GM12878 (cell line): ENCODE measurements around the gene TMCO5A. TPM values are rescaled to one million over a fixed set of nuclear protein-coding genes. Genes with fewer than 3 reads are reported as not detected.

Source experiments
- ATAC-seq: fragments of 200-7000 bp; cut with Tn5 transposase; 3 replicates; pipeline ENCODE4 v1.9.1; 2020; ENCODE audit warnings: mild to moderate bottlenecking, moderate library complexity
- BruUV-seq: library from RNA; stranded (reverse); fragments of 400-500 nt; replicated peaks from 2 replicates; lab custom pipeline; 2021; lab: Mats Ljungman, UMichigan
- CTCF ChIA-PET: fragments of 300-600 bp; sonication (Branson Sonifier 250); formaldehyde crosslinking; extraction: SDS; loops from one replicate; lab custom pipeline; 2021; ENCODE audit warnings: inconsistent platforms; lab: Yijun Ruan, JAX
- POLR2A ChIA-PET: fragments of 350-600 bp; formaldehyde crosslinking; extraction: SDS; loops from one replicate; lab custom pipeline; 2021; ENCODE audit warnings: inconsistent platforms; lab: Charles Lee
- RAD21 ChIA-PET: fragments of 300-600 bp; sonication (Branson Sonifier 250); formaldehyde crosslinking; loops from one replicate; lab custom pipeline; 2023; ENCODE audit warnings: antibody characterized with exemption; ENCODE audit not compliant: unreplicated experiment; lab: Charles Lee
- SMC1A ChIA-PET: fragments of 300-600 bp; sonication (Branson Sonifier 250); formaldehyde crosslinking; loops from one replicate; lab custom pipeline; 2023; ENCODE audit not compliant: unreplicated experiment, uncharacterized antibody; lab: Charles Lee
- DNase-seq: peaks from one replicate; pipeline ENCODE4 v3.0.0-alpha.2; 2011; ENCODE audit warnings: low read depth, low spot score
- FAIRE-seq: peaks from 3 replicates; lab custom pipeline; 2011; peaks lifted over from hg19 to GRCh38; lab: Jason Lieb, UNC
- H2AFZ ChIP-seq: 2 replicates; pipeline ENCODE4 v1.6.0; 2011; ENCODE audit warnings: low read depth, low read length, control low read depth; ENCODE audit not compliant: control insufficient read depth
- H3K27ac ChIP-seq: 2 replicates; pipeline ENCODE4 v1.5.1; 2011; ENCODE audit warnings: control low read depth; ENCODE audit not compliant: control insufficient read depth, insufficient read depth
- H3K27me3 ChIP-seq, 2 experiments: replicated peaks in 1 of 2; 2 replicates each; pipeline versions ENCODE4 v1.6.0 to v1.6.1; 2011; ENCODE audit warnings: low read length in 1 of 2; ENCODE audit not compliant: control insufficient read depth in 2 of 2, insufficient read depth in 2 of 2
- H3K36me3 ChIP-seq, 2 experiments: 2 replicates each; pipeline ENCODE4 v1.5.1; 2011; ENCODE audit warnings: low read length in 1 of 2; ENCODE audit not compliant: control insufficient read depth in 2 of 2, insufficient read depth in 2 of 2
- H3K4me1 ChIP-seq: 2 replicates; pipeline ENCODE4 v1.6.1; 2011; ENCODE audit warnings: mild to moderate bottlenecking, low read length, moderate library complexity, mixed read lengths; ENCODE audit not compliant: control insufficient read depth, insufficient read depth
- H3K4me2 ChIP-seq: 2 replicates; pipeline ENCODE4 v1.6.0; 2011; ENCODE audit warnings: control low read depth; ENCODE audit not compliant: control insufficient read depth, insufficient read depth
- H3K4me3 ChIP-seq: fragments of 200-600 bp; sonication (generic); 2 replicates; pipeline ENCODE4 v1.5.1; 2016
- H3K79me2 ChIP-seq: 2 replicates; pipeline ENCODE4 v1.6.0; 2011; ENCODE audit warnings: low read length; ENCODE audit not compliant: control insufficient read depth, insufficient read depth
- H3K9ac ChIP-seq: 2 replicates; pipeline ENCODE4 v1.8.0; 2011; ENCODE audit warnings: low read length, control low read depth, mixed read lengths; ENCODE audit not compliant: control insufficient read depth, insufficient read depth
- H3K9me3 ChIP-seq: replicated peaks from 3 replicates; pipeline ENCODE4 v1.5.1; 2011; ENCODE audit warnings: mild to moderate bottlenecking, low read length; ENCODE audit not compliant: control insufficient read depth, insufficient read depth
- H4K20me1 ChIP-seq: 2 replicates; pipeline ENCODE4 v1.6.0; 2011; ENCODE audit not compliant: control insufficient read depth, insufficient read depth
- ASH2L ChIP-seq: fragments of 300-600, 200-600 bp; sonication (generic); IDR thresholded peaks from 2 replicates; pipeline ENCODE4 v1.6.1; 2017; ENCODE audit warnings: low read depth, mild to moderate bottlenecking, borderline replicate concordance
- IKZF2 ChIP-seq, 2 experiments: fragments of 450-650 bp; IDR thresholded peaks; 2 replicates each; pipeline ENCODE4 v1.6.1; 2017; ENCODE audit warnings: mild to moderate bottlenecking in 2 of 2, moderate library complexity in 2 of 2
- SKIL ChIP-seq: fragments of 450-650 bp; IDR thresholded peaks from 2 replicates; pipeline ENCODE4 v1.6.1; 2017; ENCODE audit warnings: mild to moderate bottlenecking, low read depth, inconsistent platforms; ENCODE audit not compliant: poor library complexity, severe bottlenecking
- SMC3 ChIP-seq: IDR thresholded peaks from 2 replicates; pipeline ENCODE4 v1.6.1; 2011; ENCODE audit warnings: low read length, improper control_type of control experiment, borderline replicate concordance
- SPI1 ChIP-seq: IDR thresholded peaks from 2 replicates; pipeline ENCODE4 v1.6.1; 2011; ENCODE audit warnings: low read depth, mild to moderate bottlenecking, low read length, moderate library complexity, borderline replicate concordance; ENCODE audit not compliant: insufficient read depth
- USF1 ChIP-seq: IDR thresholded peaks from 2 replicates; pipeline ENCODE4 v1.6.1; 2011; ENCODE audit warnings: borderline replicate concordance, low read depth, mild to moderate bottlenecking, moderate library complexity, mixed read lengths, low read length; ENCODE audit not compliant: insufficient read depth; ENCODE audit errors: extremely low read length
- USF2 ChIP-seq: IDR thresholded peaks from 2 replicates; pipeline ENCODE4 v1.6.1; 2011; ENCODE audit warnings: low read depth, low read length, improper control_type of control experiment, borderline replicate concordance
- ZNF207 ChIP-seq: fragments of 450-650 bp; IDR thresholded peaks from 2 replicates; pipeline ENCODE4 v1.6.1; 2014; ENCODE audit warnings: antibody characterized with exemption, mild to moderate bottlenecking, borderline replicate concordance
- WGBS: methylation state at CpG from one replicate; pipeline ENCODE4 v1.1.6; 2016; ENCODE audit warnings: low lambda C conversion rate; ENCODE audit not compliant: insufficient replicate concordance, insufficient coverage; ENCODE audit errors: missing lambda C conversion rate; 5-methylcytosine and 5-hydroxymethylcytosine counted together
- in situ Hi-C: fragments of 300-500 bp; cut with MboI; formaldehyde crosslinking; loops from 9 replicates; pipeline ENCODE4 v1.14.3; 2018; ENCODE audit warnings: mixed read lengths
- intact Hi-C: fragments of 100-400 bp; cut with micrococcal nuclease; formaldehyde crosslinking; loops from one replicate; pipeline ENCODE4 v1.14.2; 2022; ENCODE audit not compliant: unreplicated experiment
- polyA plus RNA-seq, 11 experiments: library from polyadenylated mRNA; depleted of rRNA in 4 of 11; unstranded in 6 of 11; stranded (reverse) in 5 of 11; fragments of >200 nt; fragmentation: Nextera tagmentation in 4 of 11; fragmentation: Illumina TruSeq in 1 of 11; extraction: Ambion mirVana in 4 of 11; extraction: Trizol in 1 of 11; gene quantifications; 1 replicate in 1 of 11; 2 replicates in 10 of 11; pipeline versions ENCODE4 v1.2.1 to v1.2.3, GENCODE V29; 2011 to 2016; ENCODE audit warnings: inconsistent platforms in 2 of 11, missing spikeins in 2 of 11, low read depth in 1 of 11
- total RNA-seq, 4 experiments: library from RNA; depleted of rRNA in 3 of 4; stranded (reverse); fragments of >200 nt in 3 of 4; fragmentation: Illumina TruSeq in 1 of 4; extraction: Trizol in 1 of 4; gene quantifications; 2 replicates each; pipeline versions ENCODE4 v1.2.1 to v1.2.3, GENCODE V29; 2013 to 2021

TMCO5A gene
- total and polyA plus RNA-seq, 10 of the 15 experiments (the other 5 are each of a cell fraction or from before 2014, with no cell fraction given): not detected

GRCh38 chr15:37900326-37901221 lies 33.9 kb upstream of the TMCO5A start:
- no peak for ATAC-seq
- no peak overlapping the region for H3K4me3 ChIP-seq
- no peak overlapping the region for H3K27ac ChIP-seq
- DNase-seq: no peak
- no peaks in the 10 kb centered on the region for H3K9me3 ChIP-seq
- H3K36me3 ChIP-seq: no peaks in the 10 kb centered on the region
- FAIRE-seq: no peak
- BruUV-seq: no TSS peak
- no peaks in the 10 kb centered on the region for H3K4me1 ChIP-seq
- no peaks in the 10 kb centered on the region for H3K27me3 ChIP-seq
- in situ Hi-C loops (no loop called here), intact Hi-C loops (no loop called here)
- SMC1A ChIA-PET: interaction anchor here (1.5 kb wide), 1 partner anchor 8 kb away, joined by 4 read pairs; no protein-coding TSS in a partner anchor
- CTCF ChIA-PET: interaction anchor here (1.9 kb wide), 1 partner anchor 8 kb away, joined by 8 read pairs; no protein-coding TSS in a partner anchor
- H3K4me2 ChIP-seq: no peak overlapping the region
- TF ChIP-seq ASH2L (no peak), SMC3 (no peak), SKIL (no peak), USF1 (no peak), IKZF2 (IDR thresholded peaks at IDR 0.05) (no peak), SPI1 (no peak), USF2 (no peak), ZNF207 (no peak)
- H3K79me2 ChIP-seq: no peaks in the 10 kb centered on the region
- no peak overlapping the region for H3K9ac ChIP-seq
- H2AFZ ChIP-seq: no peak overlapping the region
- RAD21 ChIA-PET: no interaction called here
- whole genome bisulfite sequencing: 9% methylated on average over 7 of the region's 7 CpGs
- POLR2A ChIA-PET: no interaction called here
- no peaks in the 10 kb centered on the region for H4K20me1 ChIP-seq
